K562 (cell line): Measurements from ENCODE around the gene AGK. TPM values are rescaled to one million over a fixed set of nuclear protein-coding genes. Genes with fewer than 3 reads are reported as not detected.
A peak's percentile ranks its signal among the peaks of the same experiment; 100 is the strongest.

Experiments
- ARID1B ChIP-seq: fragments of 450-650 bp; IDR thresholded peaks from 2 replicates; pipeline ENCODE4 v1.6.1; 2016; ENCODE audit warnings: antibody characterized with exemption, mild to moderate bottlenecking, inconsistent platforms
- ATF2 ChIP-seq: sonication (generic); formaldehyde crosslinking; IDR thresholded peaks from 2 replicates; pipeline ENCODE4 v1.8.1; 2022; ENCODE audit warnings: missing genetic modification reagents
- CHCHD3 ChIP-seq: fragments of 250-450 bp; sonication (Bioruptor Pico); IDR thresholded peaks from 2 replicates; pipeline ENCODE4 v2.1.2; 2022; ENCODE audit warnings: mild to moderate bottlenecking
- CHD1 ChIP-seq: fragments of 200-600 bp; sonication (generic); IDR thresholded peaks from one replicate; pipeline ENCODE4 v1.6.1; 2012; ENCODE audit warnings: mild to moderate bottlenecking, moderate library complexity, low read length, inconsistent platforms
- CHD4 ChIP-seq: fragments of 200-600 bp; sonication (generic); IDR thresholded peaks from 3 replicates; pipeline ENCODE4 v1.6.1; 2012; ENCODE audit warnings: low read depth, mild to moderate bottlenecking, mixed read lengths, low read length, inconsistent platforms; ENCODE audit not compliant: insufficient read depth, insufficient replicate concordance, poor library complexity, severe bottlenecking
- CREB1 ChIP-seq, 2 experiments: sonication (generic) in 1 of 2; formaldehyde crosslinking in 1 of 2; IDR thresholded peaks; 2 replicates each; pipeline versions ENCODE4 v1.6.1 to v1.8.0; 2012 to 2022; ENCODE audit warnings: inconsistent platforms in 1 of 2, mild to moderate bottlenecking in 1 of 2, missing genetic modification reagents in 1 of 2, moderate library complexity in 1 of 2
- DPF2 ChIP-seq: fragments of 450-650 bp; IDR thresholded peaks from 2 replicates; pipeline ENCODE4 v1.6.1; 2016
- EP300 ChIP-seq: IDR thresholded peaks from 2 replicates; pipeline ENCODE4 v1.6.1; 2012; ENCODE audit warnings: low read length, improper control_type of control experiment
- GATA2 ChIP-seq: sonication (generic); formaldehyde crosslinking; IDR thresholded peaks from 2 replicates; pipeline ENCODE4 v1.4.0; 2020; ENCODE audit warnings: mild to moderate bottlenecking, missing genetic modification reagents
- HNRNPK ChIP-seq: fragments of 200-400 bp; formaldehyde crosslinking; IDR thresholded peaks from one replicate; pipeline ENCODE4 v1.6.1; 2018; ENCODE audit warnings: mild to moderate bottlenecking, low read depth, low read length; ENCODE audit not compliant: poor library complexity, severe bottlenecking
- KDM1A ChIP-seq, 2 experiments: fragments of 450-650 bp; IDR thresholded peaks; 2 replicates each; pipeline ENCODE4 v1.6.1; 2016; ENCODE audit warnings: mild to moderate bottlenecking in 2 of 2
- KLF16 ChIP-seq: IDR thresholded peaks from 2 replicates; pipeline ENCODE4 v1.6.1; 2016; ENCODE audit warnings: antibody characterized with exemption
- KLF6 ChIP-seq: fragments of 250-450 bp; sonication (Bioruptor Pico); IDR thresholded peaks from 2 replicates; pipeline ENCODE4 v1.4.0; 2020; ENCODE audit warnings: mild to moderate bottlenecking, moderate library complexity, borderline replicate concordance
- MTA2 ChIP-seq: fragments of 450-650 bp; IDR thresholded peaks from 2 replicates; pipeline ENCODE4 v1.6.1; 2016; ENCODE audit warnings: low read depth
- NONO ChIP-seq, 2 experiments: fragments of 200-400 bp in 1 of 2; fragments of 450-650 bp in 1 of 2; formaldehyde crosslinking in 1 of 2; IDR thresholded peaks; 2 replicates each; pipeline ENCODE4 v1.6.1; 2017; ENCODE audit warnings: low read depth in 2 of 2, mild to moderate bottlenecking in 2 of 2, moderate library complexity in 2 of 2, low read length in 1 of 2
- PHB ChIP-seq: fragments of 250-450 bp; sonication (Bioruptor Pico); IDR thresholded peaks from 2 replicates; pipeline ENCODE4 v1.5.0; 2021
- PHF20 ChIP-seq: fragments of 450-650 bp; IDR thresholded peaks from 2 replicates; pipeline ENCODE4 v1.6.1; 2018; ENCODE audit not compliant: partially characterized antibody
- POLR2AphosphoS2 ChIP-seq: IDR thresholded peaks from 2 replicates; pipeline ENCODE4 v1.6.1; 2012; ENCODE audit warnings: low read length, improper control_type of control experiment
- RBM17 ChIP-seq: fragments of 200-400 bp; formaldehyde crosslinking; IDR thresholded peaks from 2 replicates; pipeline ENCODE4 v1.6.1; 2017; ENCODE audit warnings: low read depth, mild to moderate bottlenecking, low read length, borderline replicate concordance
- RFX5 ChIP-seq: IDR thresholded peaks from 2 replicates; pipeline ENCODE4 v1.6.1; 2011; ENCODE audit warnings: low read depth, mild to moderate bottlenecking, improper control_type of control experiment, low read length
- SFPQ ChIP-seq: fragments of 200-400 bp; formaldehyde crosslinking; IDR thresholded peaks from 2 replicates; pipeline ENCODE4 v1.6.1; 2017; ENCODE audit warnings: mild to moderate bottlenecking, low read depth, low read length, moderate library complexity
- TAF9B ChIP-seq: fragments of 450-650 bp; IDR thresholded peaks from 2 replicates; pipeline ENCODE4 v1.6.1; 2018; ENCODE audit warnings: mild to moderate bottlenecking; ENCODE audit not compliant: partially characterized antibody
- TEAD1 ChIP-seq, 2 experiments: fragments of 450-650 bp in 1 of 2; sonication (generic) in 1 of 2; formaldehyde crosslinking; IDR thresholded peaks; 2 replicates each; pipeline versions ENCODE4 v1.4.0 to v1.8.0; 2020 to 2022; ENCODE audit warnings: mild to moderate bottlenecking in 2 of 2, missing genetic modification reagents in 1 of 2
- TEAD4 ChIP-seq, 2 experiments: sonication (generic) in 1 of 2; formaldehyde crosslinking in 1 of 2; IDR thresholded peaks; 2 replicates each; pipeline versions ENCODE4 v1.6.1 to v1.8.0; 2012 to 2022; ENCODE audit warnings: borderline replicate concordance in 1 of 2, inconsistent platforms in 1 of 2, low read length in 1 of 2, mild to moderate bottlenecking in 1 of 2, missing genetic modification reagents in 1 of 2
- ZNF639 ChIP-seq, 2 experiments: fragments of 200-800 bp in 1 of 2; sonication (Bioruptor generic) in 1 of 2; sonication (generic) in 1 of 2; formaldehyde crosslinking in 1 of 2; IDR thresholded peaks in 1 of 2; conservative IDR thresholded peaks in 1 of 2; 2 replicates each; pipeline versions ENCODE4 v1.5.0 to v1.6.1; 2016 to 2020; ENCODE audit warnings: missing compliant biosample characterization in 1 of 2, missing genetic modification characterization in 1 of 2, missing genetic modification reagents in 1 of 2
- polyA plus RNA-seq, 8 experiments: library from polyadenylated mRNA; depleted of rRNA in 4 of 8; stranded (reverse) in 5 of 8; unstranded in 3 of 8; fragments of >200 nt; fragmentation: Nextera tagmentation in 2 of 8; fragmentation: Illumina TruSeq in 1 of 8; extraction: Ambion mirVana in 2 of 8; extraction: Trizol in 1 of 8; gene quantifications; 2 replicates each; pipeline versions ENCODE4 v1.2.1 to v1.2.3, GENCODE V29; 2011 to 2014; ENCODE audit warnings: inconsistent platforms in 1 of 8, missing spikeins in 1 of 8
- total RNA-seq, 7 experiments: library from RNA; depleted of rRNA in 6 of 7; stranded (reverse); fragments of >200 nt in 6 of 7; fragmentation: Illumina TruSeq in 2 of 7; extraction: Trizol in 2 of 7; gene quantifications; 2 replicates each; pipeline versions ENCODE4 v1.2.1 to v1.2.3, GENCODE V29; 2011 to 2021; ENCODE audit warnings: low replicate concordance in 1 of 7

AGK gene
- total and polyA plus RNA-seq, 9 of the 15 experiments (the other 6 are each of a cell fraction or from before 2014, with no cell fraction given), result 50.7 to 128 (median 71.8) TPM

- no peak for TF ChIP-seq RFX5
- peak; percentile 78 for TF ChIP-seq DPF2
- TF ChIP-seq KDM1A (IDR thresholded peaks at IDR 0.05), result peak; percentile 17 to 46; a peak in 2 of 4 replicates
- no peak for TF ChIP-seq RBM17
- no peak for TF ChIP-seq HNRNPK
- TF ChIP-seq KLF16, result peak; percentile 23; the same call in 1 of the 2 replicates
- no peak for TF ChIP-seq NONO (IDR thresholded peaks at IDR 0.05; ENCODE audit: low read depth in 2 of 2, low read length in 1 of 2)
- TF ChIP-seq GATA2 (CRISPR knock-in tag), result peak; percentile 29; the same call in 1 of the 2 replicates
- no peak for TF ChIP-seq ZNF639 (CRISPR knock-in tag; conservative IDR thresholded peaks at IDR 0.05 in 1 of 2, IDR thresholded peaks at IDR 0.05 in 1 of 2)
- no peak for TF ChIP-seq POLR2AphosphoS2
- TF ChIP-seq ARID1B, result peak; percentile 82
- TF ChIP-seq CHD4, result no peak
- no peak for TF ChIP-seq ATF2 (CRISPR knock-in tag)
- TF ChIP-seq CHD1, result no peak
- no peak for TF ChIP-seq TAF9B
- TF ChIP-seq TEAD1 (CRISPR knock-in tag; IDR thresholded peaks at IDR 0.05), result no peak
- TF ChIP-seq EP300, result peak; percentile 22; the same call in 1 of the 2 replicates
- no peak for TF ChIP-seq PHF20
- no peak for TF ChIP-seq PHB (CRISPR knock-in tag)
- no peak for TF ChIP-seq CHCHD3 (CRISPR knock-in tag)
- peak; percentile 40 for TF ChIP-seq MTA2
- TF ChIP-seq KLF6 (CRISPR knock-in tag), result no peak
- peak; percentile 92 for TF ChIP-seq TEAD4 (IDR thresholded peaks at IDR 0.05; ENCODE audit: low read length)
- TF ChIP-seq TEAD4 (CRISPR knock-in tag; IDR thresholded peaks at IDR 0.05; ENCODE audit: borderline replicate concordance), result no peak
- 0 out of 2 replicates have a peak, but pooled peaks have one; percentile 47 for TF ChIP-seq CREB1 (IDR thresholded peaks at IDR 0.05)
- no peak for TF ChIP-seq CREB1 (CRISPR knock-in tag; IDR thresholded peaks at IDR 0.05)
- TF ChIP-seq SFPQ, result no peak
Observed at GRCh38 chr7:141593134-141593533, 41.9 kb downstream of the AGK start (continued).
